ENCODE data around the gene ARHGAP11B.
"Not testable (repeated sequence)": the region's sequence is repeated elsewhere in the genome, so short reads cannot be mapped to it uniquely, and the experiment has no call there.

ARHGAP11B gene

DNA sequence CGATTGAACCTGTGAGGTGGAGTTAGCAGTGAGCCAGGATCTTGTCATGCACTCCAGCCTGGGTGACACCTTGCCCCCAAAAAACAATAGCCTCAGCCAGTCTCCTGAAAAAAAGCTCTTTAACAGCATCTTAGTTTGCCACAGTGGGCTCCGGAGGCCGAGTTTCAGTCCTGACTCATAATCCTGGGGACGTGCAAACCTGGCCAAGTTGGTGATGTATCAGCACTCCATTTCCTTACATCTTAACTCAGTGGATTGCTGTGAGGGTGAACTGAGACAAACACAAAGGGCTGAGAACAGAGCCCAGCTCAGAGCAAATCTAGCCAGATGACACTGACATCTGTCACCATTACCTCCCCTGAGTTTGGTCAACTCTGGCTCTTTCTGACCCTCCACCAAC, 50.0 kb downstream of the ARHGAP11B start:
- not testable (repeated sequence) for H3K36me3 Mint-ChIP-seq; ATAC-seq; H3K4me1 Mint-ChIP-seq; H3K4me3 Mint-ChIP-seq; H3K9me3 Mint-ChIP-seq; DNase-seq (ENCODE audit: low spot score in 2 of 2); H3K27ac Mint-ChIP-seq

DNA sequence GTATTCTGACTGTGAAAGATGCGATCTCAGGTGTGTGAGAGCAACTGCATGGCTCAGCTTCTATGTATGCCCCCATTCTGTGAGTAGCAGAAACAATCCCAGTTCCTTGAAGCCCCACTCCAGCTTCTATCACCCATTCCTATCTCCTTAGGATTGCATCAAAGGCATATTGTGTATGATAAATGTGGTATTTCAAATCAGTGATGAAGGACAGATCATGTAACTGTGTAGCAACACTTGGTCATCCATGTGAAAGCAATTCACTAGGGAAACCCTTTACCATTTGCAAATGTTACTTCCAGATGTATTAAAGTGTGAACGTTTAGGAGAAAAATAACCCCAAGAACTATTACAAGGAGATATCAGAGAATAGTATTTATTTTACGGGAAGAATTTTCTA, 55.1 kb downstream of the ARHGAP11B start:
- not testable (repeated sequence) for H3K4me1 Mint-ChIP-seq, H3K27ac Mint-ChIP-seq, ATAC-seq

DNA sequence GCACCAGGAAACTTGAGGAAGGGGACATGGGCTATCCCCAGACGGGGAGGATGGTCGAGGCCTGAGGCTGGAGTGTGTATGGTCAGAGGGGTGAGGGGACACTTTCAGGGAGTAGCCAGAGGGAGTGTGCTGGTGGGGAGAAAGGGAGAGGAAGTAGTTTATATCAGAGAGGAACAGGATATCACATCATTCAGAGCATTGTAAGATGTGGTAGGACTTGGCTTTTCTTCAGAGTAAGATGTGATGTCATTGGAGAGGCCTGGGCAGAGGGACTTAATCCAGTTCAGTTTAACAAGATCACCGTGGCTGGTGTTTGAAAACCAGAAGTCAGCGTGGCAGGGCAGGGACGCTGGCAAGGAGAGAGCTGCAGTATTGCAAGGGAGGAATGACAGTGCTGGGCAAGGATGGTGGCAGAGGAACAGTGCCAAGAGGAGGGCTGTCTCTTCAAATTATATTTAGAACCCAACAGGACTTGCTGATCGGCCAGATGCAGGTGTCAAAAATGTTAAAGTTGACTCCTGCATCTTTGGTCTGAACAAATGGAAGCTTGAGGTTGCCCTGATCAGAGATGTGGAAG, 59.9 kb downstream of the ARHGAP11B start:
- not testable (repeated sequence) for DNase-seq (ENCODE audit: low spot score in 2 of 2); H3K27ac Mint-ChIP-seq; H3K4me3 Mint-ChIP-seq; ATAC-seq; H3K4me1 Mint-ChIP-seq; H3K9me3 Mint-ChIP-seq; H3K36me3 Mint-ChIP-seq

More for the DNA sequence above, 55.1 kb downstream of the ARHGAP11B start:
- H3K4me3 Mint-ChIP-seq; H3K36me3 Mint-ChIP-seq; H3K9me3 Mint-ChIP-seq; DNase-seq (ENCODE audit: low spot score in 2 of 2): not testable (repeated sequence)

DNA sequence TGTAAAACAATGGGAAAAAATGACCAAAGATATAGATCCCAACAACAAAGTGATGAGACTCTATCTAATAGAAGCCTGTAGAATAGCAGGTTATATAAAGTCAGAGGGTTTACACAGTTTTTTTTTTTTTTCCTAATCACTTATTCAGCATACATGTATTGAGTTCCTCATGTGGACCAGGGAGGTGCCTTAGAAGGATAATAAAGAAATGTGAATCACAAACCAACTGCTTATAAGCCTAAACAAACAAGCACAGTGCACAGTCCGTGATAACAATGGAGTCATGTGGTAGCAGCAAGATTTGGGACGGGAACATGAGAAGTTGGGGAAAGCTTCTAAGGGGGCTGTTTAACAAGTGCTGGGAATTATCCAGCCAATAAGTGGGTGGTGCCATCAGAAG, 60.7 kb downstream of the ARHGAP11B start:
- H3K4me3 Mint-ChIP-seq; DNase-seq (ENCODE audit: low spot score in 2 of 2); H3K36me3 Mint-ChIP-seq; ATAC-seq; H3K4me1 Mint-ChIP-seq; H3K9me3 Mint-ChIP-seq; H3K27ac Mint-ChIP-seq: not testable (repeated sequence)
